A549 (cell line): ENCODE results near the gene POLA1. TPM values are rescaled to one million over a fixed set of nuclear protein-coding genes. Genes with fewer than 3 reads are reported as not detected.
A peak's percentile ranks its signal among the peaks of the same experiment; 100 is the strongest.

Source experiments
- ATAC-seq, 2 experiments: fragments of 200-7000 bp in 1 of 2; fragments of >200 bp in 1 of 2; cut with Nextera tagmentation in 1 of 2; cut with Tn5 transposase in 1 of 2; 3 replicates each; pipeline versions ENCODE4 v1.8.0 to v1.9.1; 2018 to 2020; ENCODE audit warnings: mild to moderate bottlenecking in 1 of 2, moderate library complexity in 1 of 2
- CTCF ChIA-PET: fragments of 300-600 bp; sonication (Branson Sonifier 250); formaldehyde crosslinking; extraction: SDS; loops from one replicate; lab custom pipeline; 2021; ENCODE audit warnings: antibody characterized with exemption, inconsistent platforms; lab: Yijun Ruan, JAX
- POLR2A ChIA-PET: fragments of 350-600 bp; formaldehyde crosslinking; extraction: SDS; loops from one replicate; lab custom pipeline; 2021; ENCODE audit warnings: antibody characterized with exemption, inconsistent platforms; lab: Yijun Ruan, JAX
- DNase-seq, 2 experiments: peaks; one replicate each; pipeline versions ENCODE4 v3.0.0 to v3.0.0-alpha.2; 2011 to 2016; ENCODE audit warnings: low read depth in 1 of 2, low spot score in 1 of 2
- FAIRE-seq: peaks from 2 replicates; lab custom pipeline; 2011; peaks lifted over from hg19 to GRCh38; lab: Jason Lieb, UNC
- H3K27ac ChIP-seq, 2 experiments: fragments of >200 bp; sonication (Bioruptor Twin); formaldehyde crosslinking; 3 replicates each; pipeline ENCODE4 v1.5.1; 2016 to 2017
- H3K4me1 ChIP-seq: fragments of >200 bp; sonication (Bioruptor Twin); formaldehyde crosslinking; 3 replicates; pipeline ENCODE4 v1.6.1; 2016
- H3K4me2 ChIP-seq: fragments of >200 bp; sonication (Bioruptor Twin); formaldehyde crosslinking; 3 replicates; pipeline ENCODE4 v1.6.1; 2016
- H3K4me3 ChIP-seq: fragments of >200 bp; sonication (Bioruptor Twin); formaldehyde crosslinking; 3 replicates; pipeline ENCODE4 v1.5.1; 2016
- H3K9me3 ChIP-seq: fragments of >200 bp; sonication (Bioruptor Twin); formaldehyde crosslinking; 3 replicates; pipeline ENCODE4 v1.6.1; 2016
- BCL3 ChIP-seq: fragments of >200 bp; sonication (Bioruptor Twin); formaldehyde crosslinking; IDR thresholded peaks from 3 replicates; pipeline ENCODE4 v1.6.1; 2016
- CBX8 ChIP-seq: fragments of 200-600 bp; sonication (generic); IDR thresholded peaks from 2 replicates; pipeline ENCODE4 v1.6.1; 2016
- CEBPB ChIP-seq, 2 experiments: fragments of >200 bp in 1 of 2; sonication (Bioruptor Twin) in 1 of 2; formaldehyde crosslinking in 1 of 2; IDR thresholded peaks; 2 replicates each; pipeline ENCODE4 v1.6.1; 2012 to 2016
- EHMT2 ChIP-seq: fragments of 200-600 bp; sonication (generic); IDR thresholded peaks from 2 replicates; pipeline ENCODE4 v1.6.1; 2016; ENCODE audit warnings: antibody characterized with exemption, low read depth, mild to moderate bottlenecking, moderate library complexity
- ELK1 ChIP-seq: fragments of 150-350 bp; IDR thresholded peaks from 2 replicates; pipeline ENCODE4 v1.6.1; 2014; ENCODE audit warnings: low read depth, mild to moderate bottlenecking, low read length
- EP300 ChIP-seq, 2 experiments: fragments of >200 bp; sonication (Bioruptor Twin); formaldehyde crosslinking; IDR thresholded peaks; 2 replicates in 1 of 2; 3 replicates in 1 of 2; pipeline ENCODE4 v1.6.1; 2016 to 2017
- FOSB ChIP-seq: fragments of 250-450 bp; sonication (Bioruptor Pico); IDR thresholded peaks from 2 replicates; pipeline ENCODE4 v1.5.0; 2020; ENCODE audit warnings: mild to moderate bottlenecking, moderate library complexity
- FOXS1 ChIP-seq: fragments of 250-450 bp; sonication (Bioruptor Pico); IDR thresholded peaks from 2 replicates; pipeline ENCODE4 v1.5.0; 2020; ENCODE audit warnings: mild to moderate bottlenecking, moderate library complexity
- GATA3 ChIP-seq: IDR thresholded peaks from 2 replicates; pipeline ENCODE4 v1.6.1; 2012; ENCODE audit warnings: borderline replicate concordance
- HEYL ChIP-seq: fragments of 250-450 bp; sonication (Bioruptor Pico); IDR thresholded peaks from 2 replicates; pipeline ENCODE4 v1.8.0; 2021; ENCODE audit warnings: mild to moderate bottlenecking, moderate library complexity
- HMGXB4 ChIP-seq: fragments of 250-450 bp; sonication (Bioruptor Pico); IDR thresholded peaks from 2 replicates; pipeline ENCODE4 v1.5.0; 2021; ENCODE audit warnings: mild to moderate bottlenecking, moderate library complexity, borderline replicate concordance
- HOXA7 ChIP-seq: fragments of 250-450 bp; sonication (Bioruptor Pico); IDR thresholded peaks from 2 replicates; pipeline ENCODE4 v1.5.0; 2020; ENCODE audit warnings: mild to moderate bottlenecking, moderate library complexity
- HOXB13 ChIP-seq: fragments of 250-450 bp; sonication (Bioruptor Pico); IDR thresholded peaks from 2 replicates; pipeline ENCODE4 v1.5.0; 2020; ENCODE audit warnings: low read depth, mild to moderate bottlenecking, moderate library complexity
- HOXB5 ChIP-seq: fragments of 250-450 bp; sonication (Bioruptor Pico); IDR thresholded peaks from 2 replicates; pipeline ENCODE4 v1.5.0; 2020; ENCODE audit warnings: mild to moderate bottlenecking, moderate library complexity
- JUN ChIP-seq, 2 experiments: fragments of >200 bp; sonication (Bioruptor Twin); formaldehyde crosslinking; IDR thresholded peaks; 2 replicates in 1 of 2; 3 replicates in 1 of 2; pipeline ENCODE4 v1.6.1; 2016 to 2017
- JUNB ChIP-seq: fragments of >200 bp; sonication (Bioruptor Twin); formaldehyde crosslinking; IDR thresholded peaks from 2 replicates; pipeline ENCODE4 v1.6.1; 2016
- KDM5A ChIP-seq: fragments of 200-600 bp; sonication (generic); IDR thresholded peaks from 2 replicates; pipeline ENCODE4 v1.6.1; 2016; ENCODE audit warnings: antibody characterized with exemption, mild to moderate bottlenecking
- MAZ ChIP-seq: fragments of 150-350 bp; IDR thresholded peaks from 2 replicates; pipeline ENCODE4 v1.6.1; 2014; ENCODE audit warnings: antibody characterized with exemption, low read depth, low read length, borderline replicate concordance
- MYC ChIP-seq: IDR thresholded peaks from 2 replicates; pipeline ENCODE4 v1.6.1; 2012; ENCODE audit warnings: mild to moderate bottlenecking, inconsistent platforms, low read length, improper control_type of control experiment, borderline replicate concordance
- NPAS2 ChIP-seq: fragments of 250-450 bp; sonication (Bioruptor Pico); IDR thresholded peaks from 2 replicates; pipeline ENCODE4 v1.8.0; 2022; ENCODE audit warnings: mild to moderate bottlenecking, moderate library complexity, borderline replicate concordance
- NR3C1 ChIP-seq: fragments of >200 bp; sonication (Bioruptor Twin); formaldehyde crosslinking; IDR thresholded peaks from 3 replicates; pipeline ENCODE4 v1.6.1; 2017
- POLR2A ChIP-seq: IDR thresholded peaks from 2 replicates; pipeline ENCODE4 v1.6.1; 2012; ENCODE audit warnings: mild to moderate bottlenecking, low read length
- RAD21 ChIP-seq, 2 experiments: fragments of >200 bp in 1 of 2; sonication (Bioruptor Twin) in 1 of 2; formaldehyde crosslinking in 1 of 2; IDR thresholded peaks in 1 of 2; conservative IDR thresholded peaks in 1 of 2; 2 replicates in 1 of 2; 3 replicates in 1 of 2; pipeline ENCODE4 v1.6.1; 2012 to 2018; ENCODE audit warnings: inconsistent platforms in 1 of 2
- RNF2 ChIP-seq: fragments of 200-600 bp; sonication (generic); IDR thresholded peaks from 2 replicates; pipeline ENCODE4 v1.6.1; 2016; ENCODE audit warnings: low read depth, mild to moderate bottlenecking, antibody characterized with exemption, moderate library complexity, borderline replicate concordance
- SREBF2 ChIP-seq: fragments of 450-650 bp; IDR thresholded peaks from 2 replicates; pipeline ENCODE4 v1.6.1; 2014; ENCODE audit warnings: mild to moderate bottlenecking, moderate library complexity
- TFCP2L1 ChIP-seq: fragments of 250-450 bp; sonication (Bioruptor Pico); IDR thresholded peaks from 2 replicates; pipeline ENCODE4 v1.5.0; 2021; ENCODE audit warnings: mild to moderate bottlenecking
- TP53 ChIP-seq: fragments of 250-450 bp; sonication (Bioruptor Pico); IDR thresholded peaks from 2 replicates; pipeline ENCODE4 v1.5.0; 2021; ENCODE audit warnings: mild to moderate bottlenecking, moderate library complexity
- ZC3H11A ChIP-seq: fragments of 450-650 bp; IDR thresholded peaks from 2 replicates; pipeline ENCODE4 v1.6.1; 2014; ENCODE audit warnings: antibody characterized with exemption, mild to moderate bottlenecking
- ZFP36 ChIP-seq: fragments of 450-650 bp; IDR thresholded peaks from 2 replicates; pipeline ENCODE4 v1.6.1; 2014; ENCODE audit warnings: borderline replicate concordance; ENCODE audit not compliant: partially characterized antibody
- WGBS: methylation state at CpG from one replicate; pipeline ENCODE4 v1.1.6; 2017; ENCODE audit errors: missing lambda C conversion rate; 5-methylcytosine and 5-hydroxymethylcytosine counted together
- polyA plus RNA-seq, 4 experiments: library from polyadenylated mRNA; depleted of rRNA in 3 of 4; stranded (reverse); fragments of >200 nt; fragmentation: RNase III in 1 of 4; extraction: RNeasy Plus Mini Kit Qiagen cat#74134 plus additional on column Dnase treatment in 1 of 4; gene quantifications; 2 replicates in 3 of 4; 3 replicates in 1 of 4; pipeline ENCODE4 v1.2.3, GENCODE V29; 2011 to 2017
- TF ChIP-seq, protein P1 (sequence below): fragments of 450-650 bp; IDR thresholded peaks from 2 replicates; pipeline ENCODE4 v1.6.1; 2014; ENCODE audit warnings: antibody characterized with exemption
- TF ChIP-seq, protein P2 (sequence below): IDR thresholded peaks from 2 replicates; pipeline ENCODE4 v1.6.1; 2012

The POLA1 gene
- polyA plus RNA-seq, 2 of the 4 experiments (the other 2 are of a cell fraction) = 8.8 to 17.5 TPM

DNA sequence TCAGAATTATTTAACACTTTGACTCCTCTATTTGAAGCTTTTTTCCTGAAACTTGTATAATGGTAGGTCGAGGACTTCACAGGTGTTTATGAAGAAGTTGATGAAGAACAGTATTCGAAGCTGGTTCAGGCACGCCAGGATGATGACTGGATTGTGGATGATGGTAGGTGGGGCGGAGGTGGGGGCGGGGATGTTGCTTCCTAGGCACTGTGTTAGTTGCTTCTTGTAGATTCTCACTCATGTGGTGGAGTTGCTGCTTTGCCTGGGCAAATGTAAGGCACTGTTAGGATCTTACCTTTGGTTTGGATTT is 9.4 kb downstream of the POLA1 start:
- ChIA-PET POLR2A (no interaction called here), CTCF (interaction anchor here (1.6 kb wide), 1 partner anchor 13 kb away, joined by 4 read pairs; no protein-coding TSS in a partner anchor)
- no peaks in the 10 kb centered on the region for H3K4me1 ChIP-seq
- no peak for TF ChIP-seq KDM5A
- TF ChIP-seq BCL3 = no peak
- no peak for TF ChIP-seq HOXB13 (CRISPR knock-in tag)
- TF ChIP-seq NPAS2 = no peak
- TF ChIP-seq EP300 (IDR thresholded peaks at IDR 0.05) = no peak
- no peak for TF ChIP-seq EHMT2
- no peak for TF ChIP-seq HEYL
- no peak for TF ChIP-seq FOSB (CRISPR knock-in tag)
- TF ChIP-seq POLR2A = no peak
- TF ChIP-seq HOXA7 (CRISPR knock-in tag) = no peak
- no peak for TF ChIP-seq TFCP2L1 (CRISPR knock-in tag)
- no peak for TF ChIP-seq ZC3H11A
- no peak for TF ChIP-seq SREBF2
- no peak for TF ChIP-seq JUNB
- no peak for TF ChIP-seq HOXB5 (CRISPR knock-in tag)
- TF ChIP-seq RNF2 = no peak
- no peak for TF ChIP-seq RAD21 (conservative IDR thresholded peaks at IDR 0.05 in 1 of 2, IDR thresholded peaks at IDR 0.05 in 1 of 2)
- TF ChIP-seq, protein P1, sequence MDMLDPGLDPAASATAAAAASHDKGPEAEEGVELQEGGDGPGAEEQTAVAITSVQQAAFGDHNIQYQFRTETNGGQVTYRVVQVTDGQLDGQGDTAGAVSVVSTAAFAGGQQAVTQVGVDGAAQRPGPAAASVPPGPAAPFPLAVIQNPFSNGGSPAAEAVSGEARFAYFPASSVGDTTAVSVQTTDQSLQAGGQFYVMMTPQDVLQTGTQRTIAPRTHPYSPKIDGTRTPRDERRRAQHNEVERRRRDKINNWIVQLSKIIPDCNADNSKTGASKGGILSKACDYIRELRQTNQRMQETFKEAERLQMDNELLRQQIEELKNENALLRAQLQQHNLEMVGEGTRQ = no peak
- TF ChIP-seq, protein P2, sequence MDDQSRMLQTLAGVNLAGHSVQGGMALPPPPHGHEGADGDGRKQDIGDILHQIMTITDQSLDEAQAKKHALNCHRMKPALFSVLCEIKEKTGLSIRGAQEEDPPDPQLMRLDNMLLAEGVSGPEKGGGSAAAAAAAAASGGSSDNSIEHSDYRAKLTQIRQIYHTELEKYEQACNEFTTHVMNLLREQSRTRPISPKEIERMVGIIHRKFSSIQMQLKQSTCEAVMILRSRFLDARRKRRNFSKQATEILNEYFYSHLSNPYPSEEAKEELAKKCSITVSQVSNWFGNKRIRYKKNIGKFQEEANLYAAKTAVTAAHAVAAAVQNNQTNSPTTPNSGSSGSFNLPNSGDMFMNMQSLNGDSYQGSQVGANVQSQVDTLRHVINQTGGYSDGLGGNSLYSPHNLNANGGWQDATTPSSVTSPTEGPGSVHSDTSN = no peak
- whole genome bisulfite sequencing = 86% methylated on average over 5 of the region's 5 CpGs
- DNase-seq = no peak
- no peaks in the 10 kb centered on the region for H3K9me3 ChIP-seq
- no peak for ATAC-seq
- no peak overlapping the region for H3K4me3 ChIP-seq
- no peak overlapping the region for H3K4me2 ChIP-seq
- FAIRE-seq = peak; percentile 18
- H3K27ac ChIP-seq = no peak overlapping the region

DNA sequence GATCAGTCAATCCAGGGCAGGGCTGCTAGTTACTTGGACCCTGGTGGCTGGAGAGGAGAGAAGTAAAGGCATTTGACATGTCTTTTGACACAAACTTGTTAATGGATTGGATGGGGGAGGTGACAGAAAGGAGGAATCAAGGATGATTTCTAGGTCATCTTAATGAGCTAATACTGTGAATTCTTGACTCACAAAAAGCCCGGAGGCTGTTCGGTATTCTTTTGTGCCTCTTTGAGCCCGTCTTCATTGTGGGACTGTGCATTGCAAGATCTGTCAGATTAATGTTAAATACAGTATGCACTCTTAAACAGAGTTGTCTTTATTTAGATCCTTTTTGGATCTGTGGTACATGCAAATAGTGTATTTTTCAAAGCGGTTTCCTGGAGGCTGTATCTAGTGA is 25.1 kb downstream of the POLA1 start:
- Histone ChIP-seq H3K9me3 (no peaks in the 10 kb centered on the region), H3K4me3 (no peak overlapping the region), H3K4me2 (no peak overlapping the region), H3K4me1 (no peaks in the 10 kb centered on the region), H3K27ac (no peak overlapping the region)
- CTCF ChIA-PET = interaction anchor here (0.6 kb wide), 1 partner anchor 16 kb away, joined by 4 read pairs; no protein-coding TSS in a partner anchor
- POLR2A ChIA-PET = no interaction called here
- 98% methylated on average over 4 of the region's 4 CpGs for WGBS
- FAIRE-seq (no peak), DNase-seq (no peak), ATAC-seq (no peak)
- TF ChIP-seq ZFP36 (no peak), FOSB (CRISPR knock-in tag) (no peak), KDM5A (no peak), CEBPB (IDR thresholded peaks at IDR 0.05) (no peak), CBX8 (no peak), ELK1 (no peak), GATA3 (no peak), HMGXB4 (no peak), FOXS1 (CRISPR knock-in tag) (no peak), TP53 (CRISPR knock-in tag) (no peak), MYC (no peak), MAZ (no peak), NR3C1 (no peak), JUN (IDR thresholded peaks at IDR 0.05) (no peak)
- TF ChIP-seq, protein P2 = no peak
- TF ChIP-seq, protein P1 = no peak
